ENCODE measurements around the gene ARHGEF17. TPM values are rescaled to one million over a fixed set of nuclear protein-coding genes. Genes with fewer than 3 reads are reported as not detected.

The ARHGEF17 gene
- total and polyA plus RNA-seq, 2 of the 13 experiments (the other 11 are each of a cell fraction or from before 2014, with no cell fraction given): 10.7 to 28.8 TPM

DNA sequence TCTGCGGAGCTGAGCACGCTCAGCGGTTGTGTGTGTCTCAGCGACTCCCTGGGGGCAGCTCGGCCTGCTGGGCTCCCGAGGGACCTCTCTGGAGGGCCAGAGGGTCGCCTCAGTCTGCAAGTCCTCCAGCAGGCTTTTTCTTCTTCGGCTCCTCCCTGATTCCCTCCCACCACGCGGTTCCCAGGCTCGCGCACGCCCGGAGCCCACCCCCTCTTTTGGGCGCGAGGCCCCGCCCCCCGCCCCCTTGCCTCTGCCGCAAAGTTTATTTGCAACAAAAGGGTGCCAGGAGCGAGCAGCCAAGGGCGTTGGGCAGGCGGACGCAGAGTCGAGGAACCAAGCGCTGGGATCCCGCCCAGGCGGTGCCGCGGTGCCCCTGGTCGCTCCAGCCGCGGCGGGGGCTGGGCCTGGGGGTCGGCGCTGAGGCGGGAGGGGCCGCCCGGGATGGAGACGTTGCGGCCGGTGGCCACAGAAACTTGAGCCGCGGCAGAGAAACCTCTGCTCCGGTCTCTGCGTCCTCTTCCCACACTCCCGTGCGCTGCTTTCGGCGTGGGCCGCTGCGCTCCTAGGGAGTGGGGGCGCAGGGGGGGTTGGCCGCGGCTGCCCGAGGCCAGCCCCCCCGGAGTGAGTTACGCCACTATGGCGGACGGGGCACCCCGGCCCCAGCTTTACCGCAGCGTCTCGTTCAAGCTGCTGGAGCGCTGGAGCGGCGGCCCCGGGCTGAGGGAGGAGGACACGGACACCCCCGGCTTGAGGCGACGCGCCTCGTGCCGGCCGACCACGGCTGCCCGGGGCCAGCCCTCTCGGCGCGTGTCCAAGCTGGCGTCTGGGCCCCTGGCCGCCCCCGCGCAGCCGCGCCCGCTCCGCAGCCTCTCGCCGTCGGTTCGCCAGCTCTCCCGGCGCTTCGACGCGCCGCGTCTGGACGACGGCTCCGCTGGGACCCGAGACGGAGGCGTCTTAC, at the start of gene ARHGEF17 (continued):
- TF ChIP-seq, protein P1, sequence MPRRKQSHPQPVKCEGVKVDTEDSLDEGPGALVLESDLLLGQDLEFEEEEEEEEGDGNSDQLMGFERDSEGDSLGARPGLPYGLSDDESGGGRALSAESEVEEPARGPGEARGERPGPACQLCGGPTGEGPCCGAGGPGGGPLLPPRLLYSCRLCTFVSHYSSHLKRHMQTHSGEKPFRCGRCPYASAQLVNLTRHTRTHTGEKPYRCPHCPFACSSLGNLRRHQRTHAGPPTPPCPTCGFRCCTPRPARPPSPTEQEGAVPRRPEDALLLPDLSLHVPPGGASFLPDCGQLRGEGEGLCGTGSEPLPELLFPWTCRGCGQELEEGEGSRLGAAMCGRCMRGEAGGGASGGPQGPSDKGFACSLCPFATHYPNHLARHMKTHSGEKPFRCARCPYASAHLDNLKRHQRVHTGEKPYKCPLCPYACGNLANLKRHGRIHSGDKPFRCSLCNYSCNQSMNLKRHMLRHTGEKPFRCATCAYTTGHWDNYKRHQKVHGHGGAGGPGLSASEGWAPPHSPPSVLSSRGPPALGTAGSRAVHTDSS (CRISPR knock-in tag; conservative IDR thresholded peaks at IDR 0.05): no peak
- TF ChIP-seq, protein P2, sequence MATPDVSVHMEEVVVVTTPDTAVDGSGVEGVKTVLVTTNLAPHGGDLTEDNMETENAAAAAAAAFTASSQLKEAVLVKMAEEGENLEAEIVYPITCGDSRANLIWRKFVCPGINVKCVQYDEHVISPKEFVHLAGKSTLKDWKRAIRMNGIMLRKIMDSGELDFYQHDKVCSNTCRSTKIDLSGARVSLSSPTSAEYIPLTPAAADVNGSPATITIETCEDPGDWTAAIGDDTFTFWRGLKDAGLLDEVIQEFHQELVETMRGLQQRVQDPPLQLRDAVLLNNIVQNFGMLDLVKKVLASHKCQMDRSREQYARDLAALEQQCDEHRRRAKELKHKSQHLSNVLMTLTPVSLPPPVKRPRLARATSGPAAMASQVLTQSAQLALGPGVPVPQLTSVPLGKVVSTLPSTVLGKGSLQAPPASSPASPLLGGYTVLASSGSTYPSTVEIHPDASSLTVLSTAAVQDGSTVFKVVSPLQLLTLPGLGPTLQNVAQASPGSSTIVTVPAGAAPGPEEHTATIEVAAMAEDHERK (CRISPR knock-in tag; IDR thresholded peaks at IDR 0.05; ENCODE audit: low read depth): no peak
- TF ChIP-seq, protein P3, sequence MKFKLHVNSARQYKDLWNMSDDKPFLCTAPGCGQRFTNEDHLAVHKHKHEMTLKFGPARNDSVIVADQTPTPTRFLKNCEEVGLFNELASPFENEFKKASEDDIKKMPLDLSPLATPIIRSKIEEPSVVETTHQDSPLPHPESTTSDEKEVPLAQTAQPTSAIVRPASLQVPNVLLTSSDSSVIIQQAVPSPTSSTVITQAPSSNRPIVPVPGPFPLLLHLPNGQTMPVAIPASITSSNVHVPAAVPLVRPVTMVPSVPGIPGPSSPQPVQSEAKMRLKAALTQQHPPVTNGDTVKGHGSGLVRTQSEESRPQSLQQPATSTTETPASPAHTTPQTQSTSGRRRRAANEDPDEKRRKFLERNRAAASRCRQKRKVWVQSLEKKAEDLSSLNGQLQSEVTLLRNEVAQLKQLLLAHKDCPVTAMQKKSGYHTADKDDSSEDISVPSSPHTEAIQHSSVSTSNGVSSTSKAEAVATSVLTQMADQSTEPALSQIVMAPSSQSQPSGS (CRISPR knock-in tag; IDR thresholded peaks at IDR 0.05): peak; percentile 52; the same call in 1 of the 2 replicates
- TF ChIP-seq, protein P4, sequence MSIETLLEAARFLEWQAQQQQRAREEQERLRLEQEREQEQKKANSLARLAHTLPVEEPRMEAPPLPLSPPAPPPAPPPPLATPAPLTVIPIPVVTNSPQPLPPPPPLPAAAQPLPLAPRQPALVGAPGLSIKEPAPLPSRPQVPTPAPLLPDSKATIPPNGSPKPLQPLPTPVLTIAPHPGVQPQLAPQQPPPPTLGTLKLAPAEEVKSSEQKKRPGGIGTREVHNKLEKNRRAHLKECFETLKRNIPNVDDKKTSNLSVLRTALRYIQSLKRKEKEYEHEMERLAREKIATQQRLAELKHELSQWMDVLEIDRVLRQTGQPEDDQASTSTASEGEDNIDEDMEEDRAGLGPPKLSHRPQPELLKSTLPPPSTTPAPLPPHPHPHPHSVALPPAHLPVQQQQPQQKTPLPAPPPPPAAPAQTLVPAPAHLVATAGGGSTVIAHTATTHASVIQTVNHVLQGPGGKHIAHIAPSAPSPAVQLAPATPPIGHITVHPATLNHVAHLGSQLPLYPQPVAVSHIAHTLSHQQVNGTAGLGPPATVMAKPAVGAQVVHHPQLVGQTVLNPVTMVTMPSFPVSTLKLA (IDR thresholded peaks at IDR 0.05): 0 out of 2 replicates have a peak, but pooled peaks have one; percentile 10
- no peak for TF ChIP-seq CAMTA2 (CRISPR knock-in tag; IDR thresholded peaks at IDR 0.05; ENCODE audit: borderline replicate concordance)
- TF ChIP-seq, protein P5, sequence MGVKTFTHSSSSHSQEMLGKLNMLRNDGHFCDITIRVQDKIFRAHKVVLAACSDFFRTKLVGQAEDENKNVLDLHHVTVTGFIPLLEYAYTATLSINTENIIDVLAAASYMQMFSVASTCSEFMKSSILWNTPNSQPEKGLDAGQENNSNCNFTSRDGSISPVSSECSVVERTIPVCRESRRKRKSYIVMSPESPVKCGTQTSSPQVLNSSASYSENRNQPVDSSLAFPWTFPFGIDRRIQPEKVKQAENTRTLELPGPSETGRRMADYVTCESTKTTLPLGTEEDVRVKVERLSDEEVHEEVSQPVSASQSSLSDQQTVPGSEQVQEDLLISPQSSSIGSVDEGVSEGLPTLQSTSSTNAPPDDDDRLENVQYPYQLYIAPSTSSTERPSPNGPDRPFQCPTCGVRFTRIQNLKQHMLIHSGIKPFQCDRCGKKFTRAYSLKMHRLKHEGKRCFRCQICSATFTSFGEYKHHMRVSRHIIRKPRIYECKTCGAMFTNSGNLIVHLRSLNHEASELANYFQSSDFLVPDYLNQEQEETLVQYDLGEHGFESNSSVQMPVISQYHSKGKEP (CRISPR knock-in tag; IDR thresholded peaks at IDR 0.05): 0 out of 2 replicates have a peak, but pooled peaks have one; percentile 3
- TF ChIP-seq, protein P6, sequence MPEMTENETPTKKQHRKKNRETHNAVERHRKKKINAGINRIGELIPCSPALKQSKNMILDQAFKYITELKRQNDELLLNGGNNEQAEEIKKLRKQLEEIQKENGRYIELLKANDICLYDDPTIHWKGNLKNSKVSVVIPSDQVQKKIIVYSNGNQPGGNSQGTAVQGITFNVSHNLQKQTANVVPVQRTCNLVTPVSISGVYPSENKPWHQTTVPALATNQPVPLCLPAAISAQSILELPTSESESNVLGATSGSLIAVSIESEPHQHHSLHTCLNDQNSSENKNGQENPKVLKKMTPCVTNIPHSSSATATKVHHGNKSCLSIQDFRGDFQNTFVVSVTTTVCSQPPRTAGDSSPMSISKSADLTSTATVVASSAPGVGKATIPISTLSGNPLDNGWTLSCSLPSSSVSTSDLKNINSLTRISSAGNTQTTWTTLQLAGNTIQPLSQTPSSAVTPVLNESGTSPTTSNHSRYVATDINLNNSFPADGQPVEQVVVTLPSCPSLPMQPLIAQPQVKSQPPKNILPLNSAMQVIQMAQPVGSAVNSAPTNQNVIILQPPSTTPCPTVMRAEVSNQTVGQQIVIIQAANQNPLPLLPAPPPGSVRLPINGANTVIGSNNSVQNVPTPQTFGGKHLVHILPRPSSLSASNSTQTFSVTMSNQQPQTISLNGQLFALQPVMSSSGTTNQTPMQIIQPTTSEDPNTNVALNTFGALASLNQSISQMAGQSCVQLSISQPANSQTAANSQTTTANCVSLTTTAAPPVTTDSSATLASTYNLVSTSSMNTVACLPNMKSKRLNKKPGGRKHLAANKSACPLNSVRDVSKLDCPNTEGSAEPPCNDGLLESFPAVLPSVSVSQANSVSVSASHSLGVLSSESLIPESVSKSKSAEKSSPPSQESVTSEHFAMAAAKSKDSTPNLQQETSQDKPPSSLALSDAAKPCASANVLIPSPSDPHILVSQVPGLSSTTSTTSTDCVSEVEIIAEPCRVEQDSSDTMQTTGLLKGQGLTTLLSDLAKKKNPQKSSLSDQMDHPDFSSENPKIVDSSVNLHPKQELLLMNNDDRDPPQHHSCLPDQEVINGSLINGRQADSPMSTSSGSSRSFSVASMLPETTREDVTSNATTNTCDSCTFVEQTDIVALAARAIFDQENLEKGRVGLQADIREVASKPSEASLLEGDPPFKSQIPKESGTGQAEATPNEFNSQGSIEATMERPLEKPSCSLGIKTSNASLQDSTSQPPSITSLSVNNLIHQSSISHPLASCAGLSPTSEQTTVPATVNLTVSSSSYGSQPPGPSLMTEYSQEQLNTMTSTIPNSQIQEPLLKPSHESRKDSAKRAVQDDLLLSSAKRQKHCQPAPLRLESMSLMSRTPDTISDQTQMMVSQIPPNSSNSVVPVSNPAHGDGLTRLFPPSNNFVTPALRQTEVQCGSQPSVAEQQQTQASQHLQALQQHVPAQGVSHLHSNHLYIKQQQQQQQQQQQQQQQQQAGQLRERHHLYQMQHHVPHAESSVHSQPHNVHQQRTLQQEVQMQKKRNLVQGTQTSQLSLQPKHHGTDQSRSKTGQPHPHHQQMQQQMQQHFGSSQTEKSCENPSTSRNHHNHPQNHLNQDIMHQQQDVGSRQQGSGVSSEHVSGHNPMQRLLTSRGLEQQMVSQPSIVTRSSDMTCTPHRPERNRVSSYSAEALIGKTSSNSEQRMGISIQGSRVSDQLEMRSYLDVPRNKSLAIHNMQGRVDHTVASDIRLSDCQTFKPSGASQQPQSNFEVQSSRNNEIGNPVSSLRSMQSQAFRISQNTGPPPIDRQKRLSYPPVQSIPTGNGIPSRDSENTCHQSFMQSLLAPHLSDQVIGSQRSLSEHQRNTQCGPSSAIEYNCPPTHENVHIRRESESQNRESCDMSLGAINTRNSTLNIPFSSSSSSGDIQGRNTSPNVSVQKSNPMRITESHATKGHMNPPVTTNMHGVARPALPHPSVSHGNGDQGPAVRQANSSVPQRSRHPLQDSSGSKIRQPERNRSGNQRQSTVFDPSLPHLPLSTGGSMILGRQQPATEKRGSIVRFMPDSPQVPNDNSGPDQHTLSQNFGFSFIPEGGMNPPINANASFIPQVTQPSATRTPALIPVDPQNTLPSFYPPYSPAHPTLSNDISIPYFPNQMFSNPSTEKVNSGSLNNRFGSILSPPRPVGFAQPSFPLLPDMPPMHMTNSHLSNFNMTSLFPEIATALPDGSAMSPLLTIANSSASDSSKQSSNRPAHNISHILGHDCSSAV (CRISPR knock-in tag; IDR thresholded peaks at IDR 0.05; ENCODE audit: borderline replicate concordance): no peak
- TF ChIP-seq ZNF468 (CRISPR knock-in tag; IDR thresholded peaks at IDR 0.05): no peak
- peak; percentile 77 for TF ChIP-seq RBFOX2 (IDR thresholded peaks at IDR 0.05; ENCODE audit: low read depth, low read length)
- no peak for TF ChIP-seq NR2F1 (CRISPR knock-in tag; IDR thresholded peaks at IDR 0.05)

All from HepG2 (cell line).